ENCODE data around the gene RFXAP.

The RFXAP gene

GRCh38 chr13:36841391-36841790 is 22.4 kb downstream of the RFXAP start:
- TF ChIP-seq, protein P1, sequence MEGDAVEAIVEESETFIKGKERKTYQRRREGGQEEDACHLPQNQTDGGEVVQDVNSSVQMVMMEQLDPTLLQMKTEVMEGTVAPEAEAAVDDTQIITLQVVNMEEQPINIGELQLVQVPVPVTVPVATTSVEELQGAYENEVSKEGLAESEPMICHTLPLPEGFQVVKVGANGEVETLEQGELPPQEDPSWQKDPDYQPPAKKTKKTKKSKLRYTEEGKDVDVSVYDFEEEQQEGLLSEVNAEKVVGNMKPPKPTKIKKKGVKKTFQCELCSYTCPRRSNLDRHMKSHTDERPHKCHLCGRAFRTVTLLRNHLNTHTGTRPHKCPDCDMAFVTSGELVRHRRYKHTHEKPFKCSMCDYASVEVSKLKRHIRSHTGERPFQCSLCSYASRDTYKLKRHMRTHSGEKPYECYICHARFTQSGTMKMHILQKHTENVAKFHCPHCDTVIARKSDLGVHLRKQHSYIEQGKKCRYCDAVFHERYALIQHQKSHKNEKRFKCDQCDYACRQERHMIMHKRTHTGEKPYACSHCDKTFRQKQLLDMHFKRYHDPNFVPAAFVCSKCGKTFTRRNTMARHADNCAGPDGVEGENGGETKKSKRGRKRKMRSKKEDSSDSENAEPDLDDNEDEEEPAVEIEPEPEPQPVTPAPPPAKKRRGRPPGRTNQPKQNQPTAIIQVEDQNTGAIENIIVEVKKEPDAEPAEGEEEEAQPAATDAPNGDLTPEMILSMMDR (conservative IDR thresholded peaks at IDR 0.05; ENCODE audit: low read depth, low read length) = peak; percentile 30
- DNase-seq (ENCODE audit: low read depth) = no peak
- no peak overlapping the region for H3K4me3 ChIP-seq (ENCODE audit: low read length)

- TF ChIP-seq, protein P1 (conservative IDR thresholded peaks at IDR 0.05; ENCODE audit: low read depth, low read length) = no peak
- DNase-seq (ENCODE audit: low read depth) = no peak
- H3K4me3 ChIP-seq (ENCODE audit: low read length) = no peak overlapping the region
Observed at GRCh38 chr13:36847606-36848005, 28.6 kb downstream of the RFXAP start.

GRCh38 chr13:36848199-36848982 is 29.4 kb downstream of the RFXAP start:
- TF ChIP-seq, protein P1 (conservative IDR thresholded peaks at IDR 0.05; ENCODE audit: low read depth, low read length) = peak; percentile 18
- DNase-seq (ENCODE audit: low read depth) = no peak
- H3K4me3 ChIP-seq (ENCODE audit: low read length) = no peak overlapping the region

GRCh38 chr13:36850790-36851438 is 31.9 kb downstream of the RFXAP start:
- no peak overlapping the region for H3K4me3 ChIP-seq (ENCODE audit: low read length)
- no peak for DNase-seq (ENCODE audit: low read depth)
- TF ChIP-seq, protein P1 (conservative IDR thresholded peaks at IDR 0.05; ENCODE audit: low read depth, low read length) = peak; percentile 35

DNA sequence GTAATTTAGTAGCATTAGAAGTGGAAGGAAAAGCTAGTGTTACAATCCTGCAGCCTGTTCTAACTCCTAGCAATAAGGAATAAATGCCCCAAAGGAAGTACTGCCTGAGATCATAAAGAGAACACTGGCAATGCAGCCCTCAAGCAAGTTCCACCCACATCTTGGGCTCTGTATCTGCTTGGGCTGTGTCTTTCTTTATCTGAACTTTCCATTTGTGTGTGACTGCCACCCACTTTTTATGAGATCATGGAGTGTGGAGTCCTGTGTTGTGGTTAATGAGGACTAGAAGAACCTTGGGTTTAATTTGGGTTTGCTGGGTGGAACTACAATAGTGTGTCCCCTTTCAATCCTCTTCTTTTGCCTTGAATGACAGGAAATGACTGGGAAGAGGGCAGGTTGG is 38.2 kb downstream of the RFXAP start:
- DNase-seq (ENCODE audit: low read depth) = no peak
- H3K4me3 ChIP-seq (ENCODE audit: low read length) = no peak overlapping the region

GRCh38 chr13:36858290-36858689 is 39.3 kb downstream of the RFXAP start:
- no peak overlapping the region for H3K4me3 ChIP-seq (ENCODE audit: low read length)
- TF ChIP-seq, protein P1 (conservative IDR thresholded peaks at IDR 0.05; ENCODE audit: low read depth, low read length) = peak; percentile 62
- DNase-seq (ENCODE audit: low read depth) = peak; percentile 10

More for the DNA sequence above, 38.2 kb downstream of the RFXAP start:
- TF ChIP-seq, protein P1 (conservative IDR thresholded peaks at IDR 0.05; ENCODE audit: low read depth, low read length) = no peak

DNA sequence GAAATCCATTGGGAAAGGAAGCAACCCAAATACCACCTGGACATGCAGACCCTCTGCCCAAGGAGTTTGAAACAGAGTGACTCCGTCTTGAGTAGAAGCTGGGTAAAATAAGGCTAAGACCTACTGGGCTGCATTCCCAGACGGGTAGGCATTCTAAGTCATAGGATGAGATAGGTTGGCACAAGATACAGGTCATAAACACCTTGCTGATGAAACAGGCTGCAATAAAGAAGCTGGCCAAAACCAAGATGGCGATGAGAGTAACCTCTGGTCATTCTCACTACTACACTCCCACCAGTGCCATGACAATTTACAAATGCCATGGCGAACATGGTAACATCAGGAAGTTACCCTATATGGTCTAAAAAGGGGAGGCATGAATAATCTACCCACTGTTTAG is 40.2 kb downstream of the RFXAP start:
- H3K4me3 ChIP-seq (ENCODE audit: low read length) = no peak overlapping the region
- no peak for DNase-seq (ENCODE audit: low read depth)
- TF ChIP-seq, protein P1 (conservative IDR thresholded peaks at IDR 0.05; ENCODE audit: low read depth, low read length) = no peak

Measured in retinal pigment epithelial cell (primary cell).